ENCODE data around the gene GNAQ. TPM values are rescaled to one million over a fixed set of nuclear protein-coding genes. Genes with fewer than 3 reads are reported as not detected.

The GNAQ gene
- total RNA-seq, 1 experiment from 2014 or later, result 34.1 TPM

DNA sequence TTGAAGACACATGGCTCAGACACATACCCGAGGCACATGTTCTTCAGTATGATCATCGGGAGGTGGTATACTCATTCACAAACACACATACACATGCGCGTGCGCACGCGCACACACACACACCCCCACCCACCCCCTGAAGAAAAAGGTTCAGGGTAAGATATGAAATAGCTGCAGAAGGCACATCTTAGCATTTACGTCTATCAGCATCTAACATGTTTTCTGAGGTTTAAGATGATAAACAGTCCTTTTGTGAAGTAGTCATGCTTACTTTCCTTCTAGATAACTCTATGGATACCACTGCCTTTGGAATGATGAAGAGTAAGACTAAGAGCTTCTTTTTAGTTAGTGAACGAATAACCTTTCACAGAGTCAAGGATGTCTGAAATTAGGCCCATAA is 278.4 kb downstream of the GNAQ start:
- no peak for DNase-seq
- Mint-ChIP-seq H3K27ac (ENCODE audit: unreplicated experiment) (no peak overlapping the region), H3K27me3 (ENCODE audit: unreplicated experiment) (no peaks in the 10 kb centered on the region), H3K9me3 (ENCODE audit: low read depth, unreplicated experiment) (no peaks in the 10 kb centered on the region), H3K36me3 (ENCODE audit: insufficient read depth, unreplicated experiment) (no peaks in the 10 kb centered on the region), H3K4me3 (ENCODE audit: low read depth, unreplicated experiment) (no peak overlapping the region), H3K4me1 (ENCODE audit: low read depth, unreplicated experiment) (peaks cover 8% of the 10 kb centered on the region)
- TF ChIP-seq CTCF (IDR thresholded peaks at IDR 0.05; ENCODE audit: unreplicated experiment), result no peak
- CTCF ChIA-PET, result interaction anchor here (0.7 kb wide), 1 partner anchor 377 kb away, joined by 4 read pairs; no protein-coding TSS in a partner anchor
- BruUV-seq (replicated peaks), result no TSS peak
- intact Hi-C loops (cut with micrococcal nuclease; ENCODE audit: unreplicated experiment), result loop anchor here (5.0 to 10.0 kb wide), 3 partner anchors 91 to 369 kb away; no protein-coding TSS in a partner anchor

GRCh38 chr9:77752554-77752953 is 279.1 kb downstream of the GNAQ start:
- Mint-ChIP-seq H3K36me3 (ENCODE audit: insufficient read depth, unreplicated experiment) (no peaks in the 10 kb centered on the region), H3K9me3 (ENCODE audit: low read depth, unreplicated experiment) (no peaks in the 10 kb centered on the region), H3K27ac (ENCODE audit: unreplicated experiment) (no peak overlapping the region), H3K4me3 (ENCODE audit: low read depth, unreplicated experiment) (no peak overlapping the region), H3K4me1 (ENCODE audit: low read depth, unreplicated experiment) (peaks cover 8% of the 10 kb centered on the region), H3K27me3 (ENCODE audit: unreplicated experiment) (no peaks in the 10 kb centered on the region)
- BruUV-seq (replicated peaks), result no TSS peak
- CTCF ChIA-PET, result interaction anchor here (0.7 kb wide), 1 partner anchor 377 kb away, joined by 4 read pairs; no protein-coding TSS in a partner anchor
- no peak for TF ChIP-seq CTCF (IDR thresholded peaks at IDR 0.05; ENCODE audit: unreplicated experiment)
- intact Hi-C loops (cut with micrococcal nuclease; ENCODE audit: unreplicated experiment), result loop anchor here (5.0 to 10.0 kb wide), 3 partner anchors 90 to 370 kb away; no protein-coding TSS in a partner anchor
- DNase-seq, result no peak

- no peak overlapping the region for H3K27ac Mint-ChIP-seq (ENCODE audit: unreplicated experiment)
- BruUV-seq (replicated peaks), result no TSS peak
- H3K4me1 Mint-ChIP-seq (ENCODE audit: low read depth, unreplicated experiment), result peaks cover 8% of the 10 kb centered on the region
- no peaks in the 10 kb centered on the region for H3K9me3 Mint-ChIP-seq (ENCODE audit: low read depth, unreplicated experiment)
- CTCF ChIA-PET, result interaction anchor here (0.6 to 1.1 kb wide), 9 partner anchors 78 to 370 kb away, joined by 3 to 10 read pairs (median 4); no protein-coding TSS in a partner anchor
- DNase-seq, result peak; percentile 54
- H3K27me3 Mint-ChIP-seq (ENCODE audit: unreplicated experiment), result no peaks in the 10 kb centered on the region
- H3K4me3 Mint-ChIP-seq (ENCODE audit: low read depth, unreplicated experiment), result no peak overlapping the region
- peak; percentile 21 for TF ChIP-seq CTCF (IDR thresholded peaks at IDR 0.05; ENCODE audit: unreplicated experiment)
- H3K36me3 Mint-ChIP-seq (ENCODE audit: insufficient read depth, unreplicated experiment), result no peaks in the 10 kb centered on the region
- intact Hi-C loops (cut with micrococcal nuclease; ENCODE audit: unreplicated experiment), result loop anchor here (1.0 to 10.0 kb wide), 4 partner anchors 89 to 371 kb away; no protein-coding TSS in a partner anchor
Observed at GRCh38 chr9:77751341-77752091, 280.1 kb downstream of the GNAQ start.

- Mint-ChIP-seq H3K27ac (ENCODE audit: unreplicated experiment) (no peak overlapping the region), H3K4me1 (ENCODE audit: low read depth, unreplicated experiment) (peaks cover 8% of the 10 kb centered on the region), H3K9me3 (ENCODE audit: low read depth, unreplicated experiment) (no peaks in the 10 kb centered on the region), H3K36me3 (ENCODE audit: insufficient read depth, unreplicated experiment) (no peaks in the 10 kb centered on the region), H3K27me3 (ENCODE audit: unreplicated experiment) (no peaks in the 10 kb centered on the region), H3K4me3 (ENCODE audit: low read depth, unreplicated experiment) (no peak overlapping the region)
- DNase-seq, result no peak
- BruUV-seq (replicated peaks), result no TSS peak
- no peak for TF ChIP-seq CTCF (IDR thresholded peaks at IDR 0.05; ENCODE audit: unreplicated experiment)
- intact Hi-C loops (cut with micrococcal nuclease; ENCODE audit: unreplicated experiment), result loop anchor here (1.0 to 10.0 kb wide), 4 partner anchors 89 to 371 kb away; no protein-coding TSS in a partner anchor
- CTCF ChIA-PET, result interaction anchor here (0.6 to 1.1 kb wide), 7 partner anchors 77 to 350 kb away, joined by 3 to 10 read pairs (median 4); no protein-coding TSS in a partner anchor
Observed at GRCh38 chr9:77750981-77751340, 280.6 kb downstream of the GNAQ start.
